Measurements from ENCODE around the gene MAST4.
A peak's percentile ranks its signal among the peaks of the same experiment; 100 is the strongest.
"Not testable (repeated sequence)": the region's sequence is repeated elsewhere in the genome, so short reads cannot be mapped to it uniquely, and the experiment has no call there.

Gene MAST4

DNA sequence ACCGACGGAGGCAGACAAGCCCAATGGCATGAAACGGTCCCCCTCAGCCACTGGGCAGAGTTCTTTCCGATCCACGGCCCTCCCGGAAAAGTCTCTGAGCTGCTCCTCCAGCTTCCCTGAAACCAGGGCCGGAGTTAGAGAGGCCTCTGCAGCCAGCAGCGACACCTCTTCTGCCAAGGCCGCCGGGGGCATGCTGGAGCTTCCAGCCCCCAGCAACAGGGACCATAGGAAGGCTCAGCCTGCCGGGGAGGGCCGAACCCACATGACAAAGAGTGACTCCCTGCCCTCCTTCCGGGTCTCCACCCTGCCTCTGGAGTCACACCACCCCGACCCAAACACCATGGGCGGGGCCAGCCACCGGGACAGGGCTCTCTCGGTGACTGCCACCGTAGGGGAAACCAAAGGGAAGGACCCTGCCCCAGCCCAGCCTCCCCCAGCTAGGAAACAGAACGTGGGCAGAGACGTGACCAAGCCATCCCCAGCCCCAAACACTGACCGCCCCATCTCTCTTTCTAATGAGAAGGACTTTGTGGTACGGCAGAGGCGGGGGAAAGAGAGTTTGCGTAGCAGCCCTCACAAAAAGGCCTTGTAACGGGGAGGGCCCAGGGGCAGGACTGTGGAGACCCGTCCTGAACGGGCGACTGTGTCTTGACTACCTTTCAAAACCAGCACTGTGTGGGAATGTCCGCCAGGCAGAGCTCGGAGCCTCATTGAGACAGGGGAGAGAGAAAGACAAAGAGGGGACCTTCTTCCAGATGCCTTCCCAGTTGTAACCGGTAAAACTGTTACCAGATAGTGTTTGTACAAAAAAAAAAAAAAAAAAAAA, 570.5 kb downstream of the MAST4 start:
- peak overlapping the region; percentile 26 for H3K4me3 ChIP-seq (ENCODE audit: low read depth, low read length)

DNA sequence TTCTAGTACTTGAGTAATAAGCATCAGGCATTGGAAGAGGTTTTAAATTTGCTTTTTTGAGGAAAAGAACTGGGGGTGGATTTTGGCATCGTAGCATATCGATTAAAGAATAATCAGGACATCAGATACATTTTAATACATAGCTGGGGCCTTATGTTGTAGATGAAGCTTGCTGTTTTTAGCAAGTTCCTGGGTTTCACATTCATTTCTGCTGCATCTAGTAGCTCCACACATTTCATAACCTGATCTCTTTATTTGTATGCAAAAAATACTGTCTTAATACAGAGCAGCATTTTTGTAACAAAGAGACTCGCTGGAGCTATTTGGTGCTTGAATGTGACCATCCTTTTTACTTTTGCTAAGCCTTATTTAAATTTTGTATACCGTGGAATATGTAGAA, 571.9 kb downstream of the MAST4 start:
- Histone ChIP-seq H3K27me3 (replicated peaks) (no peaks in the 10 kb centered on the region), H3K27ac (no peak overlapping the region), H3K36me3 (replicated peaks) (peaks cover 15% of the 10 kb centered on the region), H3K4me3 (ENCODE audit: low read depth, low read length) (no peak overlapping the region)
- DNase-seq: no peak
- TF ChIP-seq CTCF (IDR thresholded peaks at IDR 0.05; ENCODE audit: low read depth, low read length, missing control alignments): no peak
- in situ Hi-C loops (cut with HindIII; ENCODE audit: low pct_ligation_motif_present, low sequenced_read_pairs): no loop called here

More for the DNA sequence above, 570.5 kb downstream of the MAST4 start:
- no peak overlapping the region for H3K27ac ChIP-seq
- no peak for DNase-seq
- H3K27me3 ChIP-seq (replicated peaks): no peaks in the 10 kb centered on the region
- TF ChIP-seq CTCF (IDR thresholded peaks at IDR 0.05; ENCODE audit: low read depth, low read length, missing control alignments): no peak
- in situ Hi-C loops (cut with HindIII; ENCODE audit: low pct_ligation_motif_present, low sequenced_read_pairs): no loop called here
- H3K36me3 ChIP-seq (replicated peaks): peaks cover 19% of the 10 kb centered on the region

DNA sequence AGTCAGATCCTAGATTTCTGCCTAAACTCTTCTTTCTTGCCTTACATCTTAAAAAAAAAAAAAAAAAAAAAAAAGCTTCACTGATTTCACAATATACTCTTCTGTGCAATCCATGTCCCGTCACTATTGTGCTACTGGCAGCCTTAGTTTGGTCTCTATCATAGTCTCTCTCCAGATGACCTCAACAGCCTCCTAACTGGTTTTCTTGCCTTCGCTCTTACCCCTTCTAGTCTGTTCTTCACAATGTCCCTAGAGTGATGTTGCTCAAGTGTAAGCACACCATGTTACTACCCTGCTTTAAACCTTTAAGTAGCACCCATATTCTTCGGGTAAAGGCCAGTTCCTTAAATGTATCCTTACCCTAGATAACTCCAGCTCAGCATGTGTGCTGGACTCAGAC, 574.6 kb downstream of the MAST4 start:
- Histone ChIP-seq H3K27ac (no peak overlapping the region), H3K36me3 (replicated peaks) (no peaks in the 10 kb centered on the region), H3K27me3 (replicated peaks) (no peaks in the 10 kb centered on the region), H3K4me3 (ENCODE audit: low read depth, low read length) (no peak overlapping the region)
- in situ Hi-C loops (cut with HindIII; ENCODE audit: low pct_ligation_motif_present, low sequenced_read_pairs): no loop called here
- no peak for TF ChIP-seq CTCF (IDR thresholded peaks at IDR 0.05; ENCODE audit: low read depth, low read length, missing control alignments)
- DNase-seq: no peak

DNA sequence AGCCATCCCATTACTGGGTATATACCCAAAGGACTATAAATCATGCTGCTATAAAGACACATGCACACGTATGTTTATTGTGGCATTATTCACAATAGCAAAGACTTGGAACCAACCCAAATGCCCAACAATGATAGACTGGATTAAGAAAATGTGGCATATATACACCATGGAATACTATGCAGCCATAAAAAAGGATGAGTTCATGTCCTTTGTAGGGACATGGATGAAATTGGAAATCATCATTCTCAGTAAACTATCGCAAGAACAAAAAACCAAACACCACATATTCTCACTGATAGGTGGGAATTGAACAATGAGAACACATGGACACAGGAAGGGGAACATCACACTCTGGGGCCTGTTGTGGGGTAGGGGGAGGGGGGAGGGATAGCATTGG, 577.2 kb downstream of the MAST4 start:
- in situ Hi-C loops (cut with HindIII; ENCODE audit: low pct_ligation_motif_present, low sequenced_read_pairs); H3K4me3 ChIP-seq (ENCODE audit: low read depth, low read length); H3K27ac ChIP-seq; H3K27me3 ChIP-seq (replicated peaks); DNase-seq; H3K36me3 ChIP-seq (replicated peaks): not testable (repeated sequence)

DNA sequence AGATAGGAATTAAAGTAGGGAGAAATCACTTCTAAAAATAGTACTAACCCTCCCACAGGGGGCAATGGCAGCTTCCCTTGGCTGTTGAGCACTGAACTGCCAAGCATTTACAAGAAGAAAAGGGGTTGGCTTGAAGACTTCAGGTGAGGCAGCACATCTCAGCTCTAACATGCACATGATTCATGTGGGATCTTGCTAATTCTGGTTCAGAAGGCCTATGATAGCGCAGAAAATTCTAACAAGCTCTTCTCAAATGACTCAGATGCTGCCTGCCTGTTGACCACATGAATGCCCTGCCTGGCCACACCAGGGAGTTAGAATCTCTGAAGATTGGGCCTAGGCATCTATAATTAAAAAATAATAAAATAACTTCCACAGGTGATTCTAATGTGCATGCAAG, 577.8 kb downstream of the MAST4 start:
- Histone ChIP-seq H3K27me3 (replicated peaks) (no peaks in the 10 kb centered on the region), H3K36me3 (replicated peaks) (no peaks in the 10 kb centered on the region), H3K27ac (no peak overlapping the region), H3K4me3 (ENCODE audit: low read depth, low read length) (no peak overlapping the region)
- in situ Hi-C loops (cut with HindIII; ENCODE audit: low pct_ligation_motif_present, low sequenced_read_pairs): no loop called here
- TF ChIP-seq CTCF (IDR thresholded peaks at IDR 0.05; ENCODE audit: low read depth, low read length, missing control alignments): no peak
- no peak for DNase-seq

DNA sequence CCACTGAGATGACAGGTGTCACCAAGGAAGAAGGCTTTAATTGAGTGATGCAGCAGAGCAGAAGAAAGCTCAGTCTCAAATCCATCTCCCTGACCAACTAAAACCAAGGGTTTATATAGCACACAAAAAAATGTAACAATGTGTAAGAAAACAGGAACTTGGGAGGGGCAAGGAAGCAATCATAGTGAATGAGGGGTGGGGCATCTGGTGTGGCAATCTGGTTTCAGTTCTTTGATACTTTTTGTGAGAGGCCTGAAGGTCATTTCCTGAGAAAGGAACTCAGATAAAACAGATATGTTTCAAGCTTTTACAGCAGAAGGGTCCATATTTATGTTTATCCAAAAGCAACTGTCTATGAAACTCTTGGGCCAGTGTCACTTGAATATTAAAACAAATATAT, 580.7 kb downstream of the MAST4 start:
- no peaks in the 10 kb centered on the region for H3K27me3 ChIP-seq (replicated peaks)
- H3K4me3 ChIP-seq (ENCODE audit: low read depth, low read length): no peak overlapping the region
- no peak for TF ChIP-seq CTCF (IDR thresholded peaks at IDR 0.05; ENCODE audit: low read depth, low read length, missing control alignments)
- no peak for DNase-seq
- H3K36me3 ChIP-seq (replicated peaks): no peaks in the 10 kb centered on the region
- in situ Hi-C loops (cut with HindIII; ENCODE audit: low pct_ligation_motif_present, low sequenced_read_pairs): no loop called here
- no peak overlapping the region for H3K27ac ChIP-seq

Data from brain microvascular endothelial cell (primary cell).